Measurements from ENCODE around the gene SDR39U1. TPM values are rescaled to one million over a fixed set of nuclear protein-coding genes. Genes with fewer than 3 reads are reported as not detected.

The SDR39U1 gene
- polyA plus RNA-seq, 1 donor, result 62.9 TPM

DNA sequence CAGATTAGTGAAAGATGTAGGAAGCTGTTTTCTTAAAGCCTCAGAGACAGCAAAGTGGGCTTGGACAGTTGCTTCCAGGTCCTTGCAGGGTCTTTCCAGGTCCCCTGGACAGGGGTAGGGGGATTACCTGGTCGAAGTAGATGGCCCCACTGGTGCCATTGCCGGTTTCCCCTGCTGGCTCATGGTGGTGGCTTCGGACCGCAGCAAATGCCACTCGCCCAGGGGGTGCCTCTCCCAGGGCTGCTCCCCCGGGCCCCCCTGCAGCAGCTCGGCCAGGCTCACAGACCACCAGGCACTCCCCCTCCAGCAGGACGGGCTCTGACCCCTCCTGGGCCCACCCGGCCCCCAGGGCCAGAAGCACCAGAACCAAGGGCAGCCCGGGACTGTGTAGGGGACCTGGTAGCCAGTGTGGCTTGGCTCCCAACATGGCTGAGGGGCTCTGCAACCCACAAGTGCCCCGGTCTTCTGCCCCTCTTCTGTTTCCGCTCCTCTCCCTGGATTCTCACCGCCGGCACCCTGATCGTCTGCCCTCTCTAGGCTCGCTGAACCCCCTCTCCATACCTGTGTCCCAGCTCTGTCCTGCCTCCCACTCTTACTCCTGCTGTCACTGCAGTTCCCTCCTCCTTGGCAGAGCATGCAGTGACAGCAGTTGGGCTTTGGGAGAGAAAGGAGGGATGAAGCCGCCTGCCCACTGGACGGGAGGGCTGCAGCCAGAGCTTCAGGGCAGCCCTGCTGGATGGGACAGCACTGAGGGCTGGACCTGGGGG lies 13.8 kb downstream of the SDR39U1 start:
- peak; percentile 54 for DNase-seq

- no peak for DNase-seq
These were observed 14.8 kb downstream of the SDR39U1 start for GRCh38 chr14:24427537-24428508.

DNA sequence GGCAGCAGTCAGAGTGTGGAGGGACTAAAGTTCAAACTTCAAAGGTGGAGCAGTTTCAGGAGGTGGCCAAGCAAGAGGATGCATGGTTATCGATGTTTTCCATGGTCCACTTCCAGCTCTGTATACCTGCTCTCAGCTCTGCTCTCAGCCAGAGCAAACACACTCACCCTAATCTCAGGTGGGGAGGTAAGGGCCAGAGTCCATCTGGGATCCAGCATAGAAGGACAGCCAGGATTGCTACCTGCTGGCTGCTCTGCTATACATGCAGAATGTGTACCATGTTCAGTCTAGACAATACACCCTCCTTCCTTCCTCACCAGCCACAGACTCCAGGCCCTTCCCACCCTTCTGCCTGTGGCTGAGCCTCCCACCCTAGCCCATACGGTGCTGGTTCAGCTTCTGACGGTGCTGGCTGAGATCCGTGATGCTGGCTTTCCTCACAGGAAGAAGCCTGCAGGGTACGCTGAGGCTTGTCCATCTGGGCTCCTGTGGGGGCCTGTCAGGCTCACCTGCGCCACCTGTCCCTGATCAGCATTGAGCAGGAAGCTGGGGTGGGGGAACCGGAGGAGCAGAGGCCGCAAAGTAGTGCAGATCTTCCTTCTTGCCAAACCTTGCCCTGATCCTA lies 15.6 kb downstream of the SDR39U1 start:
- no peak for DNase-seq

DNA sequence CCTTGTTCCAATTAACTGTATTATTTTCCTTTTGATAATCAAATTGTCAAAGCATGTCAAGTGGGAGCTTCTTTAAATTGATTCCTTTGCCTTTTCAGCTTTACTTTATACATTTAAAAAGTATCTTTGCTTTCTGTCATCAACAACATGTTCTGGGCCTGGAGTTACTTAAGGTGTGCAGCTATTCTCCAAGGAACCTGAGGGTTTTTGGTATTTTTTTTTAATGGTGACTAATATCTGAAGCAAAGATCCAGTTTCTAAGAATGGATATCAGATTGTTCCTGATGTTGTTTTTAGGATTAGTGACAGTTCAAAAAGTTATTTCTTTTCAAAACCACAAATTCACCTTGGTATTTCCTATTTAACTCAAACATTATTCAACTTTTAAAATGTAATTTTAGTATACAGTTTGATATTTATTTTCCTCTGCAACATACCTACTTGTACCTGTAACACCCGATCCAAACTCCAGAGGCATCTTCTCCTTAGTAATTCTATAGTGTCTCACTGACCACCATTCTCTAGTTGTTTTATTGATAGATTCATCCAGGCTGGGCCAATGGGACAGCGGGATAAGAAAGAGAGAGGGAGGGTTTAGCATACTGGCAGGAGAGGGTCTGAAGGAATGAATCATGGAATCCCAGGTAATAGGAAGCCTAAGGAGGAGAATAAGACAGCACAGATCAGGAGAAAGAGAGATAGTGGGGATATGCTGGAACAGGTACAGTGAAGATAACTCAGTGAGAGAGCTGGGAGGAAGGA lies 16.2 kb downstream of the SDR39U1 start:
- no peak for DNase-seq

DNA sequence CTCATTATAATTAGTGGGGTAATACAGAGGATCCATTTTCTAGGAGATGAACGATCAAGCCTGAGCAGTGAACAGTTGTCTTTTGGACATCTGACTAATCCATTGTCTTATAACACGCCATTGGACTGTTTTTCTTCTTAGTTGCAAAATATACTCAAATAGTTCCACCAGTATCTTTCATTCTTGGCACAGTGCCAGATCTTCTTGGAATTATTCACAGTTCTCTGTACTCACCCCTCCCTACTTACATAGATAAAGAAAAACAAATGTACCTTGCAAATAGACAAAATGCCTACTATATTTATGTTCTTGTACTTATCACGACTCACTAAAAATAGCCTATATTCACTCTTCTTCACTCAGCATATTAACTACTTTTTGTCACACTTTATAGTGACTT lies 16.9 kb downstream of the SDR39U1 start:
- DNase-seq, result no peak

GRCh38 chr14:24422694-24423601 lies 19.6 kb downstream of the SDR39U1 start:
- no peak for DNase-seq

DNA sequence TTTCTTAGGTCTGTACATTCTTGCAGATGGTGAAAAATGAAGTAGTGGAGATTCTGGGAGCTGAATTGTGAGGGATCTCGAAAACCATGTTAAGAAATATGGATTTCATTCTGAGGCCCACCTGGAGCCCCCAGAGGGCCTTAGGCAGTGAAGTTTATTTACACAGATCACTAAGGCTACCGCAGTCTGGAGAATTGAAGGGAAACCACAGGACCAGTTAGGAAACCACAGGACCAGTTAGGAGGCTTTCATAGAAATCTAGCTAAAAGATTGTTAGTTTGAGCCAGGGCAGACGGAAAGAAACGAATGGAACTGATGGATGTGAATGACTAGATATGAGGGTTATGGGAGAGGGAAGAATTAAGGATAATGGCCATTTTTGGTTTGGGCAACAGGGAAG lies 20.3 kb downstream of the SDR39U1 start:
- no peak for DNase-seq

GRCh38 chr14:24418492-24418873 lies 24.1 kb downstream of the SDR39U1 start:
- no peak for DNase-seq

DNA sequence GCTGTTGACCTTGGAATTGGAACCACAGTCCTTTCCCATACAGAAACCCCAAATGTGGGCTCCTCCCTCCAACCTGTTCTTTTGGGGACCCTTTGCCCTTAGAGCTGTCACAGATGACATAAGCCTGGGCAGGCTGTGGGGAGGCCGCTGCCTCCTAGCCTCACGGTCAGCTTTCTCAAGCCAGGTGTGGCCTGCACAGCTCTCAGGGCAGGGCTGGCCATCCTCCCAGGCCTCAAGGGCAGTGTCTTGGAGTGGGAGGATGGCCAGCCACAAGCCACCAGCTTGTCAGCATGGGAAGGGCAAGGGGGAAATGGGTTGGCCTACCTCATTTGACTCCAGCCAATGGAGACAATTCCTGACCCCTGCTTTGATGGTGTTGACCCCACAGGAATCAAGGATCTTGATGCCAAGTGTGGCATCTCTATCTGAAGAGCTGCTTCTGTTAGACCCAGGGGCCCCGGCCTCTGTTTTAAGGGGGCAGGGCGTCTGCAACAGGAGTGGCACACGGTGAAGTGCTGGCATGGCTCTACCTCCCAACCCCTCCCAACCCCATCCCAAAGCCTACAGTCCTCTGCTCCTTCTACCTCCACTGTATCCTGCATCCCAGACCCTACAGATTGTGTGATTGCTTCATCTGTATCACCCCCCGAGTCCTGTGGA lies 24.6 kb downstream of the SDR39U1 start:
- DNase-seq, result no peak

DNA sequence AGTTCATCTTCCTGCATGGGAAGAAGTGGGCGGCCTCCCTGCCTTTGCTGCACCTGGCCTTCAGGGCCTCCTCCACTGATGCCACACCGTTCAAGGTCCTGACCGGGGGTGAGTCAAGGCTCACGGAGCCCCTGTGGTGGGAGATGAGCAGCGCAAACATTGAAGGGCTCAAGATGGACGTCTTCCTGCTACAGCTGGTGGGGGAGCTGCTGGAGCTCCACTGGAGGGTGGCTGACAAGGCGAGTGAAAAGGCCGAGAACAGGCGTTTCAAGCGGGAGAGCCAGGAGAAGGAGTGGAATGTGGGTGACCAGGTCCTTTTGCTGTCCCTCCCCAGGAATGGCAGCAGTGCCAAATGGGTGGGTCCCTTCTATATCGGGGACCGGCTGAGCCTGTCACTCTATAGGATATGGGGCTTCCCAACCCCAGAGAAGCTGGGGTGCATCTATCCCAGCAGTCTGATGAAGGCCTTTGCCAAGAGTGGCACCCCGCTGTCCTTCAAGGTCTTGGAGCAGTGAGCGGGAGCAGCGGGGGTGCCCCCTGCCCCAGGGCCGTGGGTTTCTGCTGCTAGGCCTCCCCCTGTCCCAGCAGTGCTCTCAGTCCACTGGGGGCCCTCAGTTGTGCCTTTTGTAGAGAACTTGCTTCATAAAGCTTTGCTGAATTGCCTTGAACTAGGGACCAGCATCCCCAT lies 25.5 kb downstream of the SDR39U1 start:
- DNase-seq, result no peak

GRCh38 chr14:24416254-24416931 lies 26.2 kb downstream of the SDR39U1 start:
- DNase-seq, result no peak

DNA sequence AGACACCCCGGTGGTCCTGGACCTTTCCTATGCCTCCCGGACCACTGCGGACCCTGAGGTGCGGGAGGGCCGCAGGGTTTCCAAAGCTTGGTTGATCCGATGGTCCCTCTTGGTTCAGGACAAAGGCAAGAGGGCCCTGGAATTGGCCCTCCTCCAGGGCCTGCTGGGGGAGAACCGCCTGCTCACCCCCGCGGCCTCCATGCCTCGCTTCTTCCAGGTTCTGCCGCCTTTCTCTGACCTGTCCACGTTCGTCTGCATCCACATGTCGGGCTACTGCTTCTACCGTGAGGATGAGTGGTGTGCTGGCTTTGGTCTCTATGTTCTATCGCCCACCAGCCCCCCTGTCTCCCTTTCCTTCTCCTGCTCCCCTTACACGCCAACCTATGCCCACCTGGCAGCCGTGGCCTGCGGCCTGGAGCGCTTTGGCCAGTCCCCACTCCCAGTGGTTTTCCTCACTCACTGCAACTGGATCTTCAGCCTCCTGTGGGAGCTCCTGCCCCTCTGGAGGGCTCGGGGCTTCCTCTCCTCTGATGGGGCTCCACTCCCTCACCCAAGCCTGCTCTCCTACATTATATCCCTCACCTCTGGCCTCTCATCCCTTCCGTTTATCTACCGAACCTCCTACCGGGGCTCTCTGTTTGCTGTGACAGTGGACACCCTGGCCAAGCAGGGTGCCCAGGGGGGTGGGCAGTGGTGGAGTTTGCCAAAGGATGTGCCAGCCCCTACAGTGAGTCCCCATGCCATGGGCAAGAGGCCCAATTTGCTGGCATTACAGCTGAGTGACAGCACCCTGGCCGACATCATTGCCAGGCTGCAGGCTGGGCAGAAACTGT lies 26.9 kb downstream of the SDR39U1 start:
- DNase-seq, result no peak

DNA sequence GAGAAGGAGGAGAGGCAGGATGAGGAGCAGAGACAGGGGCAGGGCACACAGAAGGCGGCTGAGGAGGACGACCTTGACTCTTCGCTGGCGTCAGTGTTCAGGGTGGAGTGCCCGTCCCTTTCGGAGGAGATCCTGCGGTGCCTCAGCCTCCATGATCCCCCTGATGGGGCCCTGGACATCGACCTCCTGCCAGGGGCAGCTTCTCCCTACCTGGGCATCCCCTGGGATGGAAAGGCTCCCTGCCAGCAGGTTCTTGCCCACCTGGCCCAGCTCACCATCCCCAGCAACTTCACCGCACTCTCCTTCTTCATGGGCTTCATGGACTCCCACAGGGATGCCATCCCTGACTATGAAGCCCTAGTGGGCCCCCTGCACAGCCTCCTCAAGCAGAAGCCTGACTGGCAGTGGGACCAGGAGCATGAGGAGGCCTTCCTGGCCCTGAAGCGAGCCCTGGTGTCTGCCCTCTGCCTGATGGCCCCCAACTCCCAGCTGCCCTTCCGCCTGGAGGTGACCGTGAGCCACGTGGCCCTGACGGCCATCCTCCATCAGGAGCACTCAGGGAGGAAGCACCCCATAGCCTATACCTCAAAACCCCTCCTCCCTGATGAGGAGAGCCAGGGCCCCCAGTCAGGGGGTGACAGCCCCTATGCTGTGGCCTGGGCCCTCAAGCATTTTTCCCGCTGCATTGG lies 27.7 kb downstream of the SDR39U1 start:
- no peak for DNase-seq

GRCh38 chr14:24414077-24414476 lies 28.5 kb downstream of the SDR39U1 start:
- DNase-seq, result no peak

GRCh38 chr14:24411443-24412389 lies 30.9 kb downstream of the SDR39U1 start:
- DNase-seq, result no peak

DNA sequence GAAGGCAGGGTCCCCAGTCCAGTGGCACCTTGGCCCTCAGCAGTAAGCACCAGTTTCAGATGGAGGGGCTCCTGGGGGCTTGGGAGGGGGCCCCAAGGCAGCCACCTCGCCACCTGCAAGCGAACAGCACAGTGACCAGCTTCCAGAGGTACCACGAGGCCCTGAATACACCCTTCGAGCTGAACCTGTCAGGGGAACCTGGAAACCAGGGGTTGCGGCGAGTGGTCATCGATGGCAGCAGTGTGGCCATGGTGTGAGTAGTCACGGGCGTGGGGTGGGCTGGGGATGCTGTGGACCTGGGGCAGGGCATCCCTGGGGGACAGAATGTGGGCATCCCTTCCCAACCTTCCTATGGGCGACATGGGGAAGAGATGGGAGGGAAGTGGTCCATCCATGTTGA lies 32.6 kb downstream of the SDR39U1 start:
- no peak for DNase-seq

DNA sequence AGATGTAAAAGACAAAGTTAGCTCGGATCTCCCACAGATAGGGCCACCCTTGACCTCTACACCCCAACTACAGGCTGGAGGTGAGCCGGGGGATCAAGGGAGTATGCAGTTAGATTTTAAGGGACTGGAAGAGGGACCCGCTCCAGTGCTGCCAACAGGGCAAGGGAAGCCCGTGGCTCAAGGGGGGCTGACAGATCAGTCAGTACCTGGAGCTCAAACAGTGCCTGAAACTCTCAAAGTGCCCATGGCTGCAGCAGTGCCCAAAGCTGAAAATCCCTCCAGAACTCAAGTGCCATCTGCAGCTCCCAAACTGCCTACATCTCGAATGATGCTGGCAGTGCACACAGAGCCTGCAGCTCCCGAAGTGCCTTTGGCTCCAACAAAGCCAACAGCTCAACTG lies 33.4 kb downstream of the SDR39U1 start:
- no peak for DNase-seq

Measured in hindlimb muscle (tissue), 1 donor.